ENCODE measurements around the gene TAB2.
A peak's percentile ranks its signal among the peaks of the same experiment; 100 is the strongest.
"Not testable (repeated sequence)": the region's sequence is repeated elsewhere in the genome, so short reads cannot be mapped to it uniquely, and the experiment has no call there.

Gene TAB2

DNA sequence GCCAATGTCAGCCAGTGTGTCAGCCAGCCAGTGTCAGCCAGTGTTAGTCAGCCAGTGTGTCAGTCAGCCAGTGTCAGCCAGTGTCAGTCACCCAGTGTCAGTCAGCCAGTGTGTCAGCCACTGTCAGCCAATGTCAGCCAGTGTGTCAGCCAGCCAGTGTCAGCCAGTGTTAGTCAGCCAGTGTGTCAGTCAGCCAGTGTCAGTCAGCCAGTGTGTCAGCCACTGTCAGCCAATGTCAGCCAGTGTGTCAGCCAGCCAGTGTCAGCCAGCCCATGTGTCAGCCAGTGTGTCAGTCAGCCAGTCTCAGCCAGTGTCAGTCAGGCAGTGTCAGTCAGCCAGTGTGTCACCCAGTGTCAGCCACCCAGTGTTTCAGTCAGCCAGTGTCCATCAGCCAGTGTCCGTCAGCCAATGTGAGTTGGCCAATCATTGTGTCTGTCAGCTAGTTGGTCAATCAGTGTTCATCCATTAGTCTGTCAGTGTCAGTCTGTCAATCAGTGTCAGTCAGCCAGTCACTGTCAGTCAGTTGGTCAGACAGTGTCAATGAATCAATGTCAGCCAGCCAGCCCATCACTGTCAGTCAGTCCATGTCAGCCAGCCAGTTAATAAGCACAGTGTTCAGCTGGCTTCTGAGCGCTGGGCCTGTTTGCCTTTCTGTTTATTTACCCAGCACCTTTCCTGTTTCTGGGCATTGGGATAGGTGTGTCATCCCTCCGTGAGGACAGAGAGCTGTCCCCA, 127.0 kb downstream of the TAB2 start:
- DNase-seq (ENCODE audit: low read depth), result not testable (repeated sequence)

DNA sequence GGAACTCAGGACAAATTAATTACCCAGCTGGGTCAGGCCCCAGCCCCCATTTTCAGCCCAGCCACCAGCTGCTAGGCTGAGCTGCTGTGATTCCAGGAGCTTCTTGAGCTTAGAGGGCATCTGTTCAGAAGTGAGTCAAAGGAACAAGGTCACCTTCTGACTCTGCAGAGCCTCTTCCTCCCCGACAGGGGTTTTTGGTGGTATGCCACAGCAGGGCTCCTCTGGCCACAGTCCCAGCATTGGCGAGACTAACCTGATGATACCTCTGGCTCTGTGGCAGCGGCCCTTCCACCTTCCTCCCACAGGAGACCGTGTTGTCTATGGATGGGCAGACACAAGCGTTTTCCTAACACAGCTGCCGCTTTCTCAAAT, 127.6 kb downstream of the TAB2 start:
- no peak for DNase-seq (ENCODE audit: low read depth)

DNA sequence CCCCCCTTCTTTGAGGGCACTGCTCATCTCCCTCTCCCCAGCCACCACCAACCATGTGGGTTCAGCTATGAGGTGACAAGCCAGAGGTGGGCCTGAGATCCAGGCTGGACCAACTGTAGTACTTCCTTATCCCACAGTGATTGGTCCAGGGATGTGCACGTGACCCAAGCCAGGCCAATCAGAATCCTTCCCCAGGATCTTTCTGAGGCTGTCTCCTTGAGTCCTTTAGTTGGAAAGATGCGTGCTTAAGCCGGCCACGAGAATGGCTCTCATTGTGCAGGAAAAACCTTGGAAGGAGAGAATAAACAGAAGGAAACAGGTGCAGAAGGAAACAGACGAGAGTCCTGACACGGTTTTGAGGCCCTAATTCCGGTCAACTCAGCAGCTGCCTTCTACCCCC, 128.1 kb downstream of the TAB2 start:
- no peak for DNase-seq (ENCODE audit: low read depth)

DNA sequence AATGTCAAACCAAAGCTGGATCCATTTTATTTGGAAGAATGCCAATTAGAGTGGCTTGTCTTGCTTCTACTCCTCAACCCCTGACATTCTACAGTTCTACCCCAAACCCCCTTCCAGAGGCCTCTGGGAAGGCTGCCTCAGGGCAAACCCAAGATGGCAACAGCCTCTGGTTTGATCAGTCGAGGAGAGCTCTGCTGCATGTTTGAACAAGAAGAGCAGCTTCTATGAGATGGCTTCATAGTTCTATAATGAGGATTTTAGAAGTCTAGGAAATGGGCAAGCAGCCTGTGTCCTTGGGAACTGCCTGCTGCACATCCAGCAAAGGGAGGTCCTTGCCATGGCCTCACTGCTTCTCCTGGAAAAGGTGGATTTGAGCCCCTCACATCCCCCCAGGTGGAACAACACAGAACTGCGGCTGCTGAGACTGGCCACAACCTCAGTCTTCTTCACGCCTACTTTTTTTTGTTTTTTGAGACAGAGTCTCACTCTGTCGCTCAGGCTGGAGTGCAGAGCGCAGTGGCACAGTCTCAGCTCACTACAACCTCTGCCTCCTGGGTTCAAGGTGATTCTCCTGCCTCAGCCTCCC, 129.4 kb downstream of the TAB2 start:
- DNase-seq (ENCODE audit: low read depth), result no peak

DNA sequence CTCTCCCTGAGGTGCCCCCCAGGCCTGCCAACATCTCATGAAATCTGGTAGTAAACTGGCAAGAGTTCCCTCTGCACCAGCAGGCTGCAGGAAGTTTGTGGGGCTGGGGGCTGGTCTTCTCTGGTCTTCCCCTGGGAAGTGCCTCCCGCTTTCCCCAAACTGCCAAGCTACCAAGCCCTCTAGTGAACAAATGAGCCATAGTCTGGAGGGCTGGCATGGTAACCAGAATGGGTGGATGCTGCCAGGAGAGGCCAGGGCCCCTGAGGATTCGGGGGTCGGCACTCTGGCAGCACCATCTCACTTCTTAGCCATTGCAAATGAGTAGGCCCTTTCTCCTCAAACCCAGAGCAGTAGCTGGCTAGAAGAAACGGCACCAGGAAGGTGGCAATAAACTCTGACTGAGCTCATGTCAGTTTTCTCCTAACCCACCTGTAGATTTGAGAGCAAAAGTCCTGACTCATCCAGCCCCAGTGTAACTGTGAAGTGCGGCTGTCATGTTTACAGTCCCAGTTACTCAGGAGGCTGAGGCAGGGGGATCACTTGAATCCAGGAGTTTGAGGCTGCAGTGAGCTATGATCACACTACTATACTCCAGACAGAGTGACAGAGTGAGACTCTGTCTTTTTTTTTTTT, 131.4 kb downstream of the TAB2 start:
- DNase-seq (ENCODE audit: low read depth), result no peak

DNA sequence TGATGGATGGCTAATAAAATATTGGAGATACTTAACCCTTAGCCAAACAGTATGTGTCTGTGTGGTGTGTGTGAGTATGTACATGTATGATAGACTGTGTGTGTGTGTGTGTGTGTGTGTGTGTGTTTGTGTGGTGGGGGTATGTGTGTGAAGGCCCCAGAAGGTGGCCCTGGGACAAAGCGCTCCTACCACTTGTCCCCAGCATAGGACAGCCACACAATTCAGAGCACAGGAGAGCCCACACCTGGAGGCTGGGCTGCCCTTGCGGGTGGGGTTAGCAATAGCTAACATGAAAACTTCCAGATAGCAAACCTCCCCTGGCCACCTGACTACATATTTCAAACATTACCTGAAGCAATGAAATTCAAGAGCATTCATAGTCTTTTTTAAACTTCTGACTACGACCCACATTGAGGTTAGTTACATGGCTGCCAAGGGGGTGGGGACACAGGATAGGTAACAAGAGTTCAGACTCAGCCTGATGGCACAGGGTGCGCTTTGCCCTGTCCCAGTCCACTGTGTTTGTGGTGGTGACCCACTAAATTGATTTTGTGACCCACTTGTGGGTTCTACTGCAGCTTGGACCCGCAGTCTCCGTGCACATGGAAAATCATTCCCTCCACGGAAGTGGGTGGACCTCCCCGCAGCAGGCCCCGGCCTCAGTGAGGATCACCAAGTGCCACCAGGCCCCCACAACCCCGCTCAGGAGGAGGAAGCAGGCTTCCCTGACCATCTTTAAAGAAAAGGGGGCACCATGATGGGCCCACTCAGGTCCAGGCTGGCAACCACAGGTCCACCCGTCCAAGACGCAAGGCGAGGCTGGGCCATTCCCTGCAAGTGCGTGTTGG, 132.5 kb downstream of the TAB2 start:
- DNase-seq (ENCODE audit: low read depth), result no peak

DNA sequence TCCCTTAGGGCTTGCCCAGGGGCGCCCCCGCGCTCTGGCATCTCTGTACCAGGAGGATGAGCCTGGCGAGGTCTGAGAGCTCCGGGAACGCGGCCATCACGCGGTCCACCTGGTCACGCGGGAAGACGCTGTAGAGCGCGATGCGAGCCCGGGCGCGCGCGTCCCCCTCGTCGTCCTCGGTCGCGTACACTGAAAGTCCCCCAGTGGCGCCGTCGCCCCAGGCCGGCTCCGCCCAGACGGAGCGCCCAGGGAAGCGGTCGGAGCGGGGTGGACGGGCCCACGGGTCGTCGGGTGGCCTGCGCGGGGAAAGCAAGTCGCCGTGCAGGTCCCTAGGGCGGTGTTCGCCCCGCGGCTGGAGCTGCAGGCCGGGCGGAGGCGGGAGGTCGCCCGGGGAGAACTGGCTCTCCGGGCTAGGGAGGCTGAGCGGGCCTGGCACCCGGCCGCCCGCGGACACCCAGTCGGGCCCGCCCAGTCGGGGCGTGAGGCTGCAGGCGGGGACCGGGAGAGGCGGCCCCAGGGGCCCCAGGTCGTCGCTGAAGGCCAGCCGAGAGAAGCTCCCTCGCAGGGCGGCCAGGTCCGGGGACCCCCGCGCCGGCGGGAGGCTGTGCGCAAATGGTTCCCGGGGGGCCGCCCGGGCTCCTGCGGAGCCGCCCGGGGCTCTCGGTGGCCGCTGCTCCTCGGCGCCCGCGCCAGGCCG, 133.3 kb downstream of the TAB2 start:
- DNase-seq (ENCODE audit: low read depth), result no peak

DNA sequence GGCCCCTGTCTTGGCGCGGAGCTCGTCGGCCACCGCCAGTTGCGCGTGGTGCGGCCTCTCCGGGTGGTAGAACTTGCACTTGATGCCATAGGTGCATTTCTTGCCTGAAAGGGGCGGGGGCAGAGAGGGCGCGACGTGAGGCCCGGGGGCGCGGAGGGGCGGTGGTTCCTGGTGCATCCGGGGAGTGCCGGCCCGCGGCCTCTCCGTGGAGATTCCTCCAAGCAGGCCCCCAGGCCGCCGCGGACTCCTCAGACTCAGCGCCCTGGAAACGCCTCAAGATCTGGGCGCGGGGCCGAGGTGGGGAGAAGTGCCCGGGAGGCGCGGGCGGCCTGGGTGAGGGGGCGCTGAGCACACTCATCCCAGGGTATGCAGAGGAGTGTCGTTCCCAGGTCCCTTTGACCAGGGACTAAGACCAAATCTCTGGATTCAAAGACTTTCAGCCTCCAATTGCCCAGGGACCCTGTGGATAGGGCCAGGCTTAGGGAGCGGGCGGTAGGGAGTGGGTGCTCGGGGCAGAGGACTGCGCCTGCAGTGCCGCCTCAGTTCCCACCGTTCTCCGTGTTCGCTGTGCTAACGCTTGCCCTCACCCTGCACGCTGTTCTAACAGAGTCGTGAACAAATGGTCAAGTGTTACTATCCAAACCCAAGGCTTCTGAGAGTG, 134.0 kb downstream of the TAB2 start:
- peak; percentile 12 for DNase-seq (ENCODE audit: low read depth)

DNA sequence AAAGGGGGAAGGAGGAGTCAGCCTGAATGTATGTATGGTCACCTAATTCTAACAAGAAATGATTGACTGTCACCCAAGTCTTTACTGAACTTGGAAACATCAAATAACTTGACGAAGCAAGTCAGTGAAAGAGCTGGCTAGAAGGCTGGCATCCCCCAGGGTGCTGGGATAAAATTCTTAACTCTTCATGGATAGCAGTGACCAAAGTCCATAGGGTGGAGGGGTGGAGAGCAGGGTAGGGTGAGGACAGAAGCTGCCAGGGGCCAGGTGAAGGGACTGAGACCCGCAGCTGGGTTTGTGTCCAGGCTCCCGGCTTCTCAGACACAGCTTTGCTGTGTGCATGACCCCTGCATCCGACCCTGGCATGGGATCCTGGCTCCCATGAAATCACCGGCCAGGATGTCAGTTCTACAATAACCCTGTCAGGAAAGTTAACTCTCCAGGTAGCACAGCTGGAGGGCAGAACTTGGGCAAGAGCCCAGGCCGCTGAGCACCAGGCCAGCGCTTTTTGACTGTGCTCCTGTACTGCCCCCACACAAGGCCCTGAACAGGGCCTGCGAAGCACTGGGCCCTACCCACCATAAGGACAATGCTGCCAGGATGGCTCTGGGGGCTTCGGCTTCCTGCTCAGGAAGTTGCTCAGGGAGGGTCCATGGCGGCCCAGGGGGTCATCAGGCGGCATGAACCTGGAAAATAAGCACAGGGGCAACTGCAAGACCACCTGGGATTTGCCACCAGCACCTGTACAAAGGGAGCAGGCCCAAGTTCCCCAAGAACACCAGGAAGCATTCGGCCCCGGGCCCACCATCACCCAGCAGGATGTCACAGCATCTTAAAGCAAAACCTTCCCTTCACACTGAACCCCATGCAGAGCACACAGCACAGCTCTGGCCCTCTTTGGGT, 134.8 kb downstream of the TAB2 start:
- DNase-seq (ENCODE audit: low read depth), result no peak

DNA sequence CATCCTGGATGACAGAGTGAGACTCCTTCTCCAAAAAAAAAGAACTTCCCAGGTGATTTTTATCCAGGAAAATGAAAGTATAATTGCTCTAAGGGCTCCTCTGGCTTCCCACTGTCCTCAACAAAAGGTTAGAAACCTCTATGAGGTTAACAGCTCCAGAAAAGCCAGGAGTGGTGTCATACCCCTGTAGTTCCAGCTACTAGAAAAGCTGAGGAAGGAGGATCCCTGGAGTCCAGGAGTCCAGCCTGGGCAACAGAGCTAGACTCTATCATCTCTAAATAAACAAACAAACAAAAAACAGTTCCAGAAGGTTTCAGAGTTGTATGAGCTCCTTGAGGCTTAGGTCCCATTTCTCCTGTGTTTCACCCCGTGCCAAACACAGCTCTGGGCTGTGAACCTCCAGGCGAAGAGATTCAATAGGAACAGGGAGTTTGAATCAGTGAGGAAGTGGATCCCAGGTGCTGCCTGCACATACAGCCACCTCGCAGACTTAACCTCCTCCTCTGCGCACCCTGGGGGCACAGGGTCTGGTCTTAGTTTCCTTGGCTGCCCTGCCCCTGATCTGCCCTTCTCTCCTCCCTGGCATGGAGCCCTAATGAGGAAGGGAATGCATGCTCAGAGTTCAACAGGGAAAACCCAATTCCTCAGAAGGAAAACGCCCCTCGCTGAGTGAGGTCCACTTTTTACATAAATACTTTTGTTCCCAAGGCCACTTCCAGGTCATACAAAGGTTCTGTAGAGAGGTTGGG, 136.3 kb downstream of the TAB2 start:
- DNase-seq (ENCODE audit: low read depth), result no peak

DNA sequence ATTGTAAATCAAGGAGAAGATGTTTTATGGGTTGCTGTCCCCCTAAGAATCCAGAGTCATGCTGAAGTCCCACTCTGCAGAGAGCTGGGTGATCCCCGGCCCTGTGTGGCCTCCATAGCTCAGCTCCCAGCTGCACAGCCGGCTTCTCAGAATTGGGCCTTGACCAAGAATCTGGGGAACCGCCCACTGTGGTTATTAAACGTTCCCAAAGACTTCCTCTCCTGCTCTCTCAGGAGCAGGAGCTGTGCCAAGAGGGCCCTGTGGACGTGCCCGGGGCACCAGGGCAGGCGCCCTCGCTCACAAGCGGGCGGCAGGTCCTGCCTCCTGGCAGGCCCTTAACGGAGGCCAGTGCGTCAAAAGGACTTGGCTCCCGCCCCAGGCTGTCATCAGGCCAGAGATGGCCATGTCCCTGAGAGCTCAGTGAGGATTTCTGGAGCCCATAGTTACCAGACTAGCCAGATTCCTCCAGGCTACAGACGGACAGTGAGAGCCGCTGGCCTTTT, 136.9 kb downstream of the TAB2 start:
- no peak for DNase-seq (ENCODE audit: low read depth)

DNA sequence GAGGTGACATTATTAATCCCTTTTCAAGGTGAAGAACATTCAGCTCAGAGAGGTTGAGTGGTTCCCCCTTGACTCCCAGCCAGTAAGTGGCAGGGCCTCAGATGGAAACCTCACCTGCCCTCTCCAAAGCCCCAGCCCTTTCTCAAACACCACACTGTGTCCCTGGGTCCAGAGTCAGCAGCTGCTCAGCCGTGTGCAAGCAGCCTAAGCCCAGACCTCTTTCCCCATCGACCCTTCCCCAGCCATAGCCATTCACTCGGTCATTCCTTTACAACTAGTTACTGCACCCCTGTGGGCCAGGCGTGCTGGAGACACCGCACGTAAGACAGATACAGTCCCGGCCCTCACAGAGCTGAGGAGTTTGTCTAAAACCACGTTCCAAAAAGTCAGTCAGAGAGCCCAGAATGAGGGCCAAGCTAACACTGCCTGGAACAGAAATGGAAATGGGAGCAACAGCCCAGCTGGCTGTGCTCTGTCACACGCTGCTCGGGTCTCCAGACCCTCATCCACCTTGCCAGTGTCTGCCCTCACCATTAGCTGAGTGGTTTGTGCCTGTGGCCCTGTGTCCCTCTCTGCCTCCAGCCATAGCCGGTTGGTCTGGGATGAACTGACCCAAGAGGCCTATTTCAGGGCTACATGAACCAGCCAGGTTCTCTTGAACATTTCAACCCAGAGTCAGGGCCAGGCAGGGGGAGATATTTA, 137.7 kb downstream of the TAB2 start:
- DNase-seq (ENCODE audit: low read depth), result no peak

DNA sequence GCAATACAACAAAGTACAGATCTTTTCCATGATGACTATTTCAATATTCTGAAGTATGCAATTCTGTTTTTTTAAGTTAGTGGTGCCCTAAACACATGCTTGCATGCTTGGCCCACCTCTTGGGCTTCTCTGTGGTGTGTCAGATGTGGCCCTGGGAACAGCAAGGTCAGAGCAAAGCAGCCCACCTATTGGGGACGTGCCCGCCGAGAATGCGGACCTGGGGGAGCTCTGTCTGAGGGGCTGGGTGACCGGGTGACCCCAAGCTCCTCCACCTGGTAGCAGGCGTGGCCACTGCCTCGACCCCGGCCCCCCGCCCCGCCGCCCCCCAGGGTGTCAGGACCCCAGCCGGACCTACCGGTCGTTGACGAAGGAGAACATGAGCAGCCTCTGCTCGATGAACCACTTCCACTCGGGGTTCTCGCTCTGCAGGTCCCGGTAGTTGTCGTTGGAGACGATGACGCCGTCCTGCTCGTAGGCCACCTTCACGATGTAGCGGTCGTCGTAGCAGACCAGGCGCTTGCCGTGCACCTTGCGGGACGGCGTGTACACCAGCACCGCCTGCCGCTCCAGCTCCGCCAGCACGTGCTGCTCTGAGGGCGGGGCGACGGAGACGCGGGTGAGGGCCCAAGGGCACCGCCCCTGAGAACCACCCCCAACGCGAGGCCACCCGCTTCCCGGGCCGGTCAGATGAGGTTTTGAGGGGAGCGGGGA, 139.0 kb downstream of the TAB2 start:
- no peak for DNase-seq (ENCODE audit: low read depth)

DNA sequence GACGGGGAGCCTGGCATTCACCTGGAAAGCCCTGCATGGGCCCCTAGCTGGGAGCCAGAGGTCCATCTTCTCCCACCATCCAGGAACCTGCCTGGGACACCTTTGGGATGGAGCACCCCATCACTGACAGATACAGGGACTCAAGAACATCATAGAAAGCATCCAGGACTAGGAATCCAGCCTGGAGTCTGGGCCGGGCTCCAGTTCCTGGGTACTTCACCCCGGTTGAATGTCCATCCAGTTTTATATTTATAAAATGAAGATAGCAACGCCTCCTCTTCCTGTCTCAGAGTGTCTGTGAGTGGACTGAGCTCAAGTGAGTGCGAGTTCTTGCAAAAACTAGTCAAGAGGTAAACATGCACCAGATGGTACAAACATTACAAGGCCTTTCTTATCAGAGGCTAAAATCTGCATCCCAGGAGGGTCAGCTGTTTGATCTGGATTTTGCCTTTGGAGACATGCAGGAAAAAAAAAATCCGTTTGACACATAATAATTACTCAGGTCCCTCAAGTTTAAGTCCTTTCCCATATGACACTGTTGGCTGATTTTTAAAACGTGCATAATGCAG, 139.9 kb downstream of the TAB2 start:
- DNase-seq (ENCODE audit: low read depth), result no peak

DNA sequence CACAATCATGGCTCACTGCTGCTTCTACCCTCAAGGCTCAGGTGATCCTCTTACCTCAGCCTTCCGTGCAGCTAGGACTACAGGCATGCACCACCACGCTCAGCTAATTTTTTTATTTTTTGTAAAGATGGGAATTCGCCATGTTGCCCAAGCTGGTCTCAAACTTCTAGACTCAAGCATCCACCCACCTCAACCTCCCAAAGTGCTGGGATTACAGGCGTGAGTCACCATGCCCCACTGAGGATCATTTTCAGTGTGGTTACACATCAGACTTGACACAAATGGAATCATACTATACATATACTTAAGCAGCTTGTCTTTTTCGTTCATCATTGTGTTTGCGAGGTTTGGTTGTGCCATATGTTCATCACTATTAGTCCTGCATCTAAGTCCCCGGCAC, 140.7 kb downstream of the TAB2 start:
- no peak for DNase-seq (ENCODE audit: low read depth)

DNA sequence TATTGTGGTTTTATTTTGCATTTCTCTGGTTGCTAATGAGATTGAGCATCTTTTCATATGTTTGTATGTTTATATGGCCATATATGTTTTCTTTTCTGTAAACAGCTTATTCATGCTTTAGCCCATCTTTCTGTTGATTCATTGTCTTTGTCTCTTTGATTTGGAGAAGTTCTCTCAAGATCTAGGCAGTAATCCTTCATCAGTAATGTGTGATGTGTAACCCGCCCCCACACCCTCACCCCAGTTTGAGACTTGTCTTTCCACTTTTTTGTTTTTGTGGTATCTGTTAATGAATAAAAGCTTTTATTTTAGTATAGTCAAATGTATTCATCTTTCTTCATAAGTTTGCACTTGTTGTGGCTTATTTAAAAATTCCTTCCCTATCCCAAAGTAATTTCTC, 141.3 kb downstream of the TAB2 start:
- DNase-seq (ENCODE audit: low read depth), result no peak

DNA sequence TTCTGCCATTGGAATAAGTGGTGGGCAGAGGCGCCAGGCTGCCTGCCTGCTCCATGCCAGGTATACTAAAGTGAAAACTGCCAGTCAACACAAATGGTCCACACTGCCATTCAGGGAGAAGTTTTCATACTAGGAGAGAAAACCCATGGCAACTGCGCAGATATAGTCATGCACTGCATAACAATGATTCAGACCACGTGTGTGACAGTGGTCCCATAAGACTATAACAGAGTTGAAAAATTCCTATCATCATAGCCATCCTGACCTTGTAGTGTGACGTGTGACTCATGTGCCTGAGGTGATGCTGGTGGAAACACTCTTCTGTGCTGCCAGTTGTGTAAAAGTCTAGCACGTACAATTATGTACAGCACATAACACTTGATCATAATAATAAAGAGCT, 142.2 kb downstream of the TAB2 start:
- no peak for DNase-seq (ENCODE audit: low read depth)

DNA sequence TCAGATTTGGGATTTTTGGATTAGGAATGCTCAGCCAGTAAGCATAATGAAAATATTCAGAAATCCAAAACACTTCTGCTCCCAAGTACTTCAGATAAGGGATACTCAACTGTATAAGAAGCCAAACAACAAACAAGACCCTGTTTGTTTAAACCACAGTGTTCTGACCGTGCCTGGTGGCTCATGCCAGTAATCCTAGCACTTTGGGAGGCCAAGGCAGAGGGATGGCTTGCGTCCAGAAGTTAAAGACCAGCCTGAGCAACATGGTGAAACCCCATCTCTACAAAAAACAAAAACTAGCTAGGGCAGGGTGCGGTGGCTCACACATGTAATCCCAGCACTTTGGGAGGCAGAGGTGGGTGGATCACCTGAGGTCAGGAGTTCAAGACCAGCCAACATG, 142.7 kb downstream of the TAB2 start:
- not testable (repeated sequence) for DNase-seq (ENCODE audit: low read depth)
